AG04450 (cell line): ENCODE results near the gene PIGU. TPM values are rescaled to one million over a fixed set of nuclear protein-coding genes. Genes with fewer than 3 reads are reported as not detected.

Source experiments
- CTCF ChIA-PET: fragments of 300-600, 350-600 bp; formaldehyde crosslinking; extraction: SDS; loops from one replicate; lab custom pipeline; 2022; ENCODE audit warnings: antibody characterized with exemption, inconsistent platforms; lab: Charles Lee
- POLR2A ChIA-PET: fragments of 350-600 bp; formaldehyde crosslinking; extraction: SDS; loops from one replicate; lab custom pipeline; 2021; ENCODE audit warnings: antibody characterized with exemption, inconsistent platforms; lab: Yijun Ruan, JAX
- DNase-seq: peaks from one replicate; pipeline ENCODE4 v3.0.0-alpha.2; 2011; ENCODE audit warnings: low read depth, low spot score
- H3K27ac ChIP-seq: one replicate; pipeline ENCODE4 v1.5.1; 2012; ENCODE audit warnings: low read depth, low read length, control low read depth
- H3K27me3 ChIP-seq: one replicate; pipeline ENCODE4 v1.6.0; 2012; ENCODE audit warnings: low read length; ENCODE audit not compliant: control insufficient read depth, insufficient read depth
- H3K4me3 ChIP-seq: 2 replicates; pipeline ENCODE4 v1.5.1; 2011; ENCODE audit warnings: mild to moderate bottlenecking, low read depth, low read length, control low read depth
- H3K9me3 ChIP-seq: 2 replicates; pipeline ENCODE4 v1.5.1; 2012; ENCODE audit warnings: low read length; ENCODE audit not compliant: control insufficient read depth, insufficient read depth
- CTCF ChIP-seq: IDR thresholded peaks from 2 replicates; pipeline ENCODE4 v1.5.1; 2011; ENCODE audit warnings: low read depth, low read length, control low read depth, inconsistent platforms
- polyA plus RNA-seq: library from polyadenylated mRNA; depleted of rRNA; stranded (reverse); fragments of >200 nt; gene quantifications from 2 replicates; pipeline ENCODE4 v1.2.3, GENCODE V29; 2011

Gene PIGU
- polyA plus RNA-seq, 1 experiment = 54.8 TPM

- no peak for DNase-seq
- POLR2A ChIA-PET = interaction anchor here (0.7 to 1.9 kb wide), 5 partner anchors 10 to 145 kb away, joined by 3 to 7 read pairs (median 5); partner anchors contain the start of gene MAP1LC3A
- CTCF ChIA-PET = interaction anchor here (1.1 to 4.1 kb wide), 2 partner anchors 124 to 392 kb away, joined by 3 to 10 read pairs; no protein-coding TSS in a partner anchor
- no peaks in the 10 kb centered on the region for H3K9me3 ChIP-seq
- no peak for TF ChIP-seq CTCF
- peaks cover 2% of the 10 kb centered on the region for H3K27me3 ChIP-seq
- H3K27ac ChIP-seq = peak overlapping the region; percentile 73
- peak overlapping the region; percentile 86 for H3K4me3 ChIP-seq
Observed at GRCh38 chr20:34703424-34704176, 26.7 kb upstream of the PIGU start.

- POLR2A ChIA-PET = interaction anchor here (0.7 to 1.9 kb wide), 3 partner anchors 11 to 144 kb away, joined by 3 to 7 read pairs (median 5); partner anchors contain the start of gene MAP1LC3A
Observed at GRCh38 chr20:34703061-34703423, 26.1 kb upstream of the PIGU start.

GRCh38 chr20:34701405-34702085, 24.7 kb upstream of the PIGU start:
- DNase-seq = no peak
- Histone ChIP-seq H3K9me3 (no peaks in the 10 kb centered on the region), H3K4me3 (no peak overlapping the region), H3K27me3 (peaks cover 2% of the 10 kb centered on the region), H3K27ac (no peak overlapping the region)
- no peak for TF ChIP-seq CTCF
- ChIA-PET CTCF (no interaction called here), POLR2A (no interaction called here)

More at GRCh38 chr20:34703061-34703423, 26.1 kb upstream of the PIGU start:
- Histone ChIP-seq H3K27me3 (peaks cover 2% of the 10 kb centered on the region), H3K4me3 (peak overlapping the region; percentile 86; the same call in 1 of the 2 replicates), H3K27ac (no peak overlapping the region), H3K9me3 (no peaks in the 10 kb centered on the region)
- no peak for DNase-seq
- CTCF ChIA-PET = interaction anchor here (4.1 kb wide), 1 partner anchor 124 kb away, joined by 10 read pairs; no protein-coding TSS in a partner anchor
- no peak for TF ChIP-seq CTCF

GRCh38 chr20:34693414-34693813, 16.5 kb upstream of the PIGU start:
- ChIA-PET CTCF (interaction anchor here (0.6 kb wide), 1 partner anchor 1848 kb away, joined by 3 read pairs; no protein-coding TSS in a partner anchor), POLR2A (no interaction called here)
- no peak overlapping the region for H3K4me3 ChIP-seq
- H3K27ac ChIP-seq = no peak overlapping the region
- no peak for DNase-seq
- no peaks in the 10 kb centered on the region for H3K9me3 ChIP-seq
- no peaks in the 10 kb centered on the region for H3K27me3 ChIP-seq
- TF ChIP-seq CTCF = no peak
